Measurements from ENCODE around the gene HTT.

- TF ChIP-seq, protein P1, sequence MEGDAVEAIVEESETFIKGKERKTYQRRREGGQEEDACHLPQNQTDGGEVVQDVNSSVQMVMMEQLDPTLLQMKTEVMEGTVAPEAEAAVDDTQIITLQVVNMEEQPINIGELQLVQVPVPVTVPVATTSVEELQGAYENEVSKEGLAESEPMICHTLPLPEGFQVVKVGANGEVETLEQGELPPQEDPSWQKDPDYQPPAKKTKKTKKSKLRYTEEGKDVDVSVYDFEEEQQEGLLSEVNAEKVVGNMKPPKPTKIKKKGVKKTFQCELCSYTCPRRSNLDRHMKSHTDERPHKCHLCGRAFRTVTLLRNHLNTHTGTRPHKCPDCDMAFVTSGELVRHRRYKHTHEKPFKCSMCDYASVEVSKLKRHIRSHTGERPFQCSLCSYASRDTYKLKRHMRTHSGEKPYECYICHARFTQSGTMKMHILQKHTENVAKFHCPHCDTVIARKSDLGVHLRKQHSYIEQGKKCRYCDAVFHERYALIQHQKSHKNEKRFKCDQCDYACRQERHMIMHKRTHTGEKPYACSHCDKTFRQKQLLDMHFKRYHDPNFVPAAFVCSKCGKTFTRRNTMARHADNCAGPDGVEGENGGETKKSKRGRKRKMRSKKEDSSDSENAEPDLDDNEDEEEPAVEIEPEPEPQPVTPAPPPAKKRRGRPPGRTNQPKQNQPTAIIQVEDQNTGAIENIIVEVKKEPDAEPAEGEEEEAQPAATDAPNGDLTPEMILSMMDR (IDR thresholded peaks at IDR 0.05; ENCODE audit: low read depth, low read length, poor library complexity, severe bottlenecking), result no peak
- no peak for TF ChIP-seq EZH2phosphoT487 (IDR thresholded peaks at IDR 0.05; ENCODE audit: borderline replicate concordance, low read length)
Observed at GRCh38 chr4:3184725-3185124, 110.2 kb downstream of the HTT start.
